Loucy (cell line): ENCODE measurements around the gene SAG.

Experiments
- H2AFZ ChIP-seq: fragments of 200-600 bp; sonication (generic); 2 replicates; pipeline ENCODE4 v1.6.0; 2016; ENCODE audit warnings: antibody characterized with exemption, mild to moderate bottlenecking, low read length, moderate library complexity
- H3F3A ChIP-seq: fragments of 200-600 bp; 2 replicates; pipeline ENCODE4 v1.6.0; 2016; ENCODE audit warnings: antibody characterized with exemption, low read depth, mild to moderate bottlenecking
- H3K27me3 ChIP-seq: fragments of 200-600 bp; sonication (generic); 2 replicates; pipeline ENCODE4 v1.6.1; 2014; ENCODE audit warnings: low read length, mild to moderate bottlenecking; ENCODE audit not compliant: insufficient read depth, poor library complexity, severe bottlenecking
- H3K36me3 ChIP-seq: fragments of 200-600 bp; sonication (generic); 2 replicates; pipeline ENCODE4 v1.6.1; 2016; ENCODE audit warnings: low read length; ENCODE audit not compliant: insufficient read depth
- H3K4me1 ChIP-seq: fragments of 200-600 bp; sonication (generic); 2 replicates; pipeline ENCODE4 v1.5.1; 2014; ENCODE audit warnings: low read length, mild to moderate bottlenecking; ENCODE audit not compliant: insufficient read depth, poor library complexity, severe bottlenecking
- H3K4me2 ChIP-seq: fragments of 200-600 bp; sonication (generic); 2 replicates; pipeline ENCODE4 v1.6.0; 2014; ENCODE audit warnings: antibody characterized with exemption, low read length, low read depth, mild to moderate bottlenecking; ENCODE audit not compliant: poor library complexity, severe bottlenecking
- H3K4me3 ChIP-seq: fragments of 200-600 bp; sonication (generic); 2 replicates; pipeline ENCODE4 v1.5.1; 2014; ENCODE audit warnings: low read length, mild to moderate bottlenecking, mixed read lengths; ENCODE audit not compliant: poor library complexity, severe bottlenecking
- H3K79me2 ChIP-seq: fragments of 200-600 bp; sonication (generic); 2 replicates; pipeline ENCODE4 v1.6.1; 2014; ENCODE audit warnings: low read length; ENCODE audit not compliant: insufficient read depth
- H3K9ac ChIP-seq: fragments of 200-600 bp; sonication (generic); 2 replicates; pipeline ENCODE4 v1.6.0; 2014; ENCODE audit warnings: mild to moderate bottlenecking, low read depth, low read length, moderate library complexity; ENCODE audit not compliant: poor library complexity, severe bottlenecking
- H3K9me2 ChIP-seq: fragments of 200-600 bp; sonication (generic); replicated peaks from 2 replicates; pipeline ENCODE4 v1.6.1; 2016; ENCODE audit warnings: low read depth, low read length, mixed read lengths
- H3K9me3 ChIP-seq: fragments of 200-600 bp; sonication (generic); 2 replicates; pipeline ENCODE4 v1.6.1; 2014; ENCODE audit warnings: mild to moderate bottlenecking, antibody characterized with exemption, low read length, low read depth; ENCODE audit not compliant: insufficient read depth
- H4K20me1 ChIP-seq: fragments of 200-600 bp; sonication (generic); 2 replicates; pipeline ENCODE4 v1.6.0; 2014; ENCODE audit warnings: antibody characterized with exemption, low read length, mild to moderate bottlenecking; ENCODE audit not compliant: insufficient read depth, poor library complexity, severe bottlenecking
- EZH2phosphoT487 ChIP-seq: fragments of 200-600 bp; IDR thresholded peaks from 2 replicates; pipeline ENCODE4 v1.6.1; 2018; ENCODE audit warnings: antibody characterized with exemption, mild to moderate bottlenecking, moderate library complexity, borderline replicate concordance
- TF ChIP-seq, protein P1 (sequence below): fragments of 200-600 bp; sonication (generic); conservative IDR thresholded peaks from 2 replicates; pipeline ENCODE4 v1.5.1; 2014; ENCODE audit warnings: mild to moderate bottlenecking, antibody characterized with exemption, low read length

Gene SAG

DNA sequence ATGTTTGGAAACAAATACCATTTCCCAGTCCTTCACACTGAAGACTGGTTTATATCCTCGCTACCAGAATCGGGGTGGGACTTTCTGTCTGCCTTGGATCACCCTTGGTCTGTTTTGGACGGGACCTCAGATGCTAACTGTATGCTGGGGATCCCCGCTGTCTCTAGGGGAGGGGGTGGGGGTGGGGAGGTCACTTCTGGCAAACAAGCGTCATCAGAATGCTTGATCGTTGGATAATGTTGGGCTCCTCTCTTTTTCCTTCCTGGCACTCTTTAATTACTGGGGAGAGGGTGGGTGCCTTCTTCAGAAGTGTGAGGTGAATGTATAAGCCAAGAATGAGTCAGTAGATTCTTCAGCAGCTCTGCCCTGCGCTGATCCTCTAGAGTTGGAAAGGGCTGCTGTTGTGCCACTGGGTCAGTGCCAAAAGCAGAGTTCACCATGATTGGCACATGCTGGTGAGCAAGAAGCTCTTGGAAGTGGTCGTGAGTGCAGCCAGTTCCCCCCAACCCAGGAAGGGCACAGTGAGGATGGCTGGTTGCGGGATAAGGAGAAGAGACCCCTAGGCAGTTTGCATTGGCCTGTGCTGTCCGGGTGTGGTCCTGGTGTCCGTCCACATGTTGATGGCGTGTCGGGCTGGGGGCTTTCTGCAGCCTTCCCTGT, 78.9 kb downstream of the SAG start:
- Histone ChIP-seq H3K9ac (peak overlapping the region; percentile 81), H3K9me2 (no peaks in the 10 kb centered on the region), H3K79me2 (peaks cover 73% of the 10 kb centered on the region), H3F3A (peaks cover 23% of the 10 kb centered on the region), H4K20me1 (no peaks in the 10 kb centered on the region), H3K36me3 (peaks cover 17% of the 10 kb centered on the region; the same call in 1 of the 2 replicates), H3K9me3 (no peaks in the 10 kb centered on the region), H2AFZ (no peak overlapping the region), H3K4me3 (peak overlapping the region; percentile 67), H3K4me2 (peak overlapping the region; percentile 88), H3K27me3 (no peaks in the 10 kb centered on the region), H3K4me1 (peaks cover 59% of the 10 kb centered on the region)
- TF ChIP-seq, protein P1, sequence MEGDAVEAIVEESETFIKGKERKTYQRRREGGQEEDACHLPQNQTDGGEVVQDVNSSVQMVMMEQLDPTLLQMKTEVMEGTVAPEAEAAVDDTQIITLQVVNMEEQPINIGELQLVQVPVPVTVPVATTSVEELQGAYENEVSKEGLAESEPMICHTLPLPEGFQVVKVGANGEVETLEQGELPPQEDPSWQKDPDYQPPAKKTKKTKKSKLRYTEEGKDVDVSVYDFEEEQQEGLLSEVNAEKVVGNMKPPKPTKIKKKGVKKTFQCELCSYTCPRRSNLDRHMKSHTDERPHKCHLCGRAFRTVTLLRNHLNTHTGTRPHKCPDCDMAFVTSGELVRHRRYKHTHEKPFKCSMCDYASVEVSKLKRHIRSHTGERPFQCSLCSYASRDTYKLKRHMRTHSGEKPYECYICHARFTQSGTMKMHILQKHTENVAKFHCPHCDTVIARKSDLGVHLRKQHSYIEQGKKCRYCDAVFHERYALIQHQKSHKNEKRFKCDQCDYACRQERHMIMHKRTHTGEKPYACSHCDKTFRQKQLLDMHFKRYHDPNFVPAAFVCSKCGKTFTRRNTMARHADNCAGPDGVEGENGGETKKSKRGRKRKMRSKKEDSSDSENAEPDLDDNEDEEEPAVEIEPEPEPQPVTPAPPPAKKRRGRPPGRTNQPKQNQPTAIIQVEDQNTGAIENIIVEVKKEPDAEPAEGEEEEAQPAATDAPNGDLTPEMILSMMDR: no peak
- no peak for TF ChIP-seq EZH2phosphoT487

DNA sequence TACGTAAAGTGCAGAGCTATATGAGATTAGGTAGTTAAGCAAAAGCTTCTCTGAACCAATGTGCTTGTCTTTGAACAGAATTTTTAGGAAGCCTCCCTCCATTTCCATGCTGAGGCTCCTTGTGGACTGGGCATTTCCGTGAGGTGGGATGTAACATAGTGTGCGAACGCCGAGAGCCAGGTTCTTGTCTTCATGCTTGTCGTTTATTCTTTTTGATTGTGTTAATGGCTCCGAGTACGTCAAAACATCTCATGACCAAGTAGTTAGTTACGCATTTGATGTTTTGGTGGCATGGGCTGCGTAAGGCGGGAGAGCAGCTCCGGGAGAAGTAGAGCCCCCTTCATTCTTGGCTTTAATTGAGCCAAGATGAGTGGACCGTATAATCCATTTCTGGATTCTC, 79.6 kb downstream of the SAG start:
- H3K79me2 ChIP-seq: peaks cover 73% of the 10 kb centered on the region
- no peak for TF ChIP-seq EZH2phosphoT487
- TF ChIP-seq, protein P1: no peak
- peak overlapping the region; percentile 81 for H3K9ac ChIP-seq
- no peaks in the 10 kb centered on the region for H3K27me3 ChIP-seq
- peaks cover 22% of the 10 kb centered on the region; the same call in 1 of the 2 replicates for H3K36me3 ChIP-seq
- no peaks in the 10 kb centered on the region for H4K20me1 ChIP-seq
- peak overlapping the region; percentile 67 for H3K4me3 ChIP-seq
- H3F3A ChIP-seq: peaks cover 23% of the 10 kb centered on the region
- H3K4me2 ChIP-seq: peak overlapping the region; percentile 88
- peaks cover 61% of the 10 kb centered on the region for H3K4me1 ChIP-seq
- H2AFZ ChIP-seq: no peak overlapping the region
- no peaks in the 10 kb centered on the region for H3K9me3 ChIP-seq
- H3K9me2 ChIP-seq: no peaks in the 10 kb centered on the region

DNA sequence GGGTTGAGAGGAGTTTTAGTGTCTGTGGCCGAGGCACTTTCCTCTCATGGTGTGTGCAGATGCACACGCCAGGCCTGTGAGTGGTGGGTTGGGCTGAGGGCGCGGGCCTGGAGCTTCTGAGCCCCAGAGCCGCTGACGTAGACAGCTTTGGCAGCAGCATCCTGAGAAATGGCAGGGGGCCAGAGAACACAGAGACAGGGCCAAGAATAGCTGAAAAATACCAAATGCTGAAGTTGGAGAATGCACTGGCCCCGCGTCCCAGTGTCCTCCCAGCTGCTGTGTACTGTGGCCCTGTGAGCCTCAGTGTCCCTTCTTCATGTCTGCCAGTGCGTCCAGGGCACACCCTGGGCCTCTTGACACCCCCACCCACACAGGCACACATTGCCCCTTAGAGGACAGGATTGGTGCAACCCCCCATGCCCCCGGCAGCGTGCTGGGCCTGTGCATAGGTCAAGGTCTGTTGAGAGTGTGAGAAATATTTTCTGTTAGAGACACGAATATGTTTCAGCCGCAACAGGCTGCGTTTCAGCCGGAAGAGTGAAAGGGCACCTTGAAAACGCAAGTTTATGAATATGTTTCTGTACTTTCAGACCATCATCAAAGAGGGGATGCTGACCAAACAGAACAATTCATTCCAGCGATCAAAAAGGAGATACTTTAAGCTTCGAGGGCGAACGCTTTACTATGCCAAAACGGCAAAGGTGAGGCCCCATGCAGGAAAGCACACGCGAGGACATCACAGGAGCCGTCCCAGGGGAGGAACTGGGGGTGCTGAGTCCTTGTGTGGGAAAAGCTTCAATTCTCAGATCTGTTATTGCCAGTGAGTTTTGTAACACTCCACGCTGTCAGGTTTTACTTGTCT, 80.3 kb downstream of the SAG start:
- H4K20me1 ChIP-seq: no peaks in the 10 kb centered on the region
- peak overlapping the region; percentile 67 for H3K4me3 ChIP-seq
- TF ChIP-seq, protein P1: no peak
- no peak for TF ChIP-seq EZH2phosphoT487
- H3K36me3 ChIP-seq: peaks cover 28% of the 10 kb centered on the region; the same call in 1 of the 2 replicates
- no peaks in the 10 kb centered on the region for H3K9me3 ChIP-seq
- no peaks in the 10 kb centered on the region for H3K27me3 ChIP-seq
- H3K79me2 ChIP-seq: peaks cover 73% of the 10 kb centered on the region
- peaks cover 61% of the 10 kb centered on the region for H3K4me1 ChIP-seq
- no peak overlapping the region for H2AFZ ChIP-seq
- H3F3A ChIP-seq: peaks cover 23% of the 10 kb centered on the region
- H3K9me2 ChIP-seq: no peaks in the 10 kb centered on the region
- peak overlapping the region; percentile 81 for H3K9ac ChIP-seq
- peak overlapping the region; percentile 88 for H3K4me2 ChIP-seq
